MV-4-11 (cell line): ENCODE results near the gene COX10.

Experiments
- DNase-seq: peaks from one replicate; lab custom pipeline; 2025; lab: John Stamatoyannopoulos, UW

COX10 gene

DNA sequence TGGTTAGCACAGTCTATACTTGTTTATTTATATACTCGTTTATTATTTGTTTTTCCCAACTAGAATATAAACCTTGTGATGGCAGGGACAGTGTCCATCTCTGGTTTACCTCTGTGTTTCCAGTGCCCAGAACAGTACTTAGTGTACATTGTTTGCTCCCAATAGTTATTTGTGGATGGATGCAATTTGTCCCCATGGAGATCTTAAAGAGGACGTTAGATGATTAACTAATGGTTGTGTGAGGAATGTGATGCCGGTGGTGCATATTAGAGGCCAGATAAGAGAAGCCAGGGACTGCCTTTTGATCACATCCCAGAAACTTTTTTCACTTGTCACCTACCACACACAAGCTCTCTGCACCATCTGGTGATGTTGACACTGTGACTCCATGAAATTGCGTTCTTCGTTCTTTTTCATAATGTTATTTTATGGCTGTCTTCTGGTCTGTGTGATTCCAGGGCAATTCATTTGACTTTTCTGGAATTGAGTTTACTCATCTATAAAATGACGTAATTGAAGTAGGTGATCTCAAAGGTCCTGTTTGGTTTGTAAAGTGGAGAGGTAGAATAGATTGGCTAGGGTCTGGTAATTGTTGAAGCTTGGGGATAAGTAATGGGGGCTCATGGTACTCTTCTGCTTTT lies 1.2 kb downstream of the COX10 start:
- no peak for DNase-seq

DNA sequence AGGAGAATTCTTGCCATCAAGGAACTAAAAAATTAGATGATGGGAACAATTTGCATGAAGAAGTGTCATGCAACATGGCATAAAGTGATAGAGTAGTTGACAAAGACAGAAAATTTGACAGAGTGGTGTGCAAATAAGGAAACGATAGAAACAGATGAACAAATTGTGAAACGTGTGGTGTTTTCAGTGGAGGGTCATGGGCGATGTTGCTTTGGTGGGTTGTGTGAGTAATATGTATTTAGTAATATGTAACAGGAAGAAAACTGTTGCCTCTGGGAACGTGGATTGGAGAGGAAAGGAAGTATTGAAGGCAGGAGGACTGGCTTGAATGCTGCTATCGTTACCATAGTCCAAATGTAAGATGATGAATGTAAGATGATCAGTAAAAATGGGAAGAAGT lies 3.6 kb downstream of the COX10 start:
- peak; percentile 87 for DNase-seq

DNA sequence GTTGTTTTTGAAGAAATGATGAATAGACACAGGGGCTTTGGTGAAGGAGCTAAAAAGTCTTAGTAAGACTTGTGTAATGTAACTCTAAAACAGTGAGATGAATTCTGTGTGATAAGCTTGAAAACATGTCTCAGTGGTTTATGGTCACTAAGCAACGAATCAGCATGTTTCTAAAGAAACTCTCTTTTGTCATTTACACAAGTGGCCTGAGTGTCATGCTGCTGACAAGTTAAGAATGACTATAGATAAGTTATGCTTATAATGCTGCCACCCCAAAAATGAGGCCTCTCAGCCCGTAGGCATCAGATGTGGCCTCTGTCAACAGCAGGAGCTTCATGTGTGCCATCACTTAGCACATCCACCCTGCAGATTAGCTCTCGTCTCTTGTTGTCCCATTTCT lies 8.7 kb downstream of the COX10 start:
- DNase-seq = no peak

DNA sequence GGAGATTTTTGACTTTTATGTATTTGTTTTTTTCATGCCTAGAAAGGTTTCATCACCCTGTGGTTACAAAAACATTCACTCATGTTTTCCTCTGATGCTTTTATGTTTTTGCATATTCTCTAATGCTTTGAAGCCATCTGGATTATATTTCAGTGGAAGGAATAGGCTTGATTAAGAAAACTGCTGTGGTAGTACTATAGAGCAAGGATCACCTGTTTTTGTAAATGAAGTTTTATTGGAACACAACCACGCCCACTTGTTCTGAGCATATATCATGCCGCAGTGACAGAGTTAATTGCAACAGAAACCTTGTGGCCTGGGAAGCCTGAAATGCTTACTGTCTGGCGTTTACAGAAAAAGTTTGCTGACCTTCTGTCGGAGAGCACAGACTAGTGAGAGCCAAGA lies 11.5 kb downstream of the COX10 start:
- peak; percentile 54 for DNase-seq

DNA sequence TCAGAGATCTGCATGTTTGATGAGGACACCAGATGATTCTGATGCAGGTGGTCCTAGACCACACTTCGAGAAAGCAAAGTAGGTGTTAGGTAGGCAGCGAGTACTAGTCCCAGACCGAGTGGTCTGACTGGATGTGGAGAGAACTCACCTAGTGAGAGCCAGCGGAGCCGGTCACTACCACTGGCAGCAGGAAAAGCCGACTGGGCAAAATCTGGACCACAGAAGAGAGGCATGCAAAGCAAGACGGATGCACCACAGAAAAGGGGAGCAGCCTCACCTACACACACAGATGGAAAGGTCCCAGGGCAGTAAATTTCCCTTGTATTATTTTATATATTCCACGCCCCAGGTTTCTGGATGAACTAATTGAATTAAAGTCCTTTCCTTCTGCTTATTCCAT lies 13.5 kb downstream of the COX10 start:
- no peak for DNase-seq

DNA sequence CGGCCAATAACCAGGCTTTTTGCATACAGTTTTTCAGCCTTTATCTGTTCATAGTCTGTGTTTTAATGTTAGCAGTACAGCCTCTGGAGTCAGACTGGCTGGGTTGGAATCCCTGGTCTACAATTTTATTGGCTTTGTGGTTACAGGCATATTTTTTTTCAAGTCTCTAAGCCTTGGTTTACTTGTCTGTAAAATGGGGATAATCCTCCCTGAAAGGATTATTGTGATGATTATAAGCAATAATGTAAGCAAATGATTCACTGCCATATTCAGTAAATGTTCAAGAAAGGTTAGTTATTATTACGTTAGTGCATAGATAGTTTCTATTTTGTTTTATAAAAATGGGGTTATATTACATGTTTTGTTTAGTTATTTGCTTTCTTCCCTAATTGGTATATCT lies 15.7 kb downstream of the COX10 start:
- no peak for DNase-seq

DNA sequence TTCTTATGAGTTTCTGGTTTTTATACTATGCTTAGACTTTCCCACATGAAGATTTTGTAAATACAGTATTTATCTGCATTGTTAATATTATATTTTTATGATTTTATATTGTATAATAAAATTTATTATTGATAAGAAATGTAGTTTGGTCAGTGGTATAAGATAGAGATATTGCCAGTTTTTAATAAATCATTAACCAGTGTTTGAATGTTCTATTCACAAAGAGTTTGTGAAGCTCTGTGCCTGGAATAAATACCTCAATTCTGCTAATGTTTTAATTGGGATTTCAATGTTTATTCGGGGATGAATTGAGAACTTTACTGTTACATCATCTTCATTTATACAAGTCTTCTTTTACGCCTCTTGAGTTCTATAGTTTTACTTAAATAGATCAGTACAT lies 16.9 kb downstream of the COX10 start:
- no peak for DNase-seq

DNA sequence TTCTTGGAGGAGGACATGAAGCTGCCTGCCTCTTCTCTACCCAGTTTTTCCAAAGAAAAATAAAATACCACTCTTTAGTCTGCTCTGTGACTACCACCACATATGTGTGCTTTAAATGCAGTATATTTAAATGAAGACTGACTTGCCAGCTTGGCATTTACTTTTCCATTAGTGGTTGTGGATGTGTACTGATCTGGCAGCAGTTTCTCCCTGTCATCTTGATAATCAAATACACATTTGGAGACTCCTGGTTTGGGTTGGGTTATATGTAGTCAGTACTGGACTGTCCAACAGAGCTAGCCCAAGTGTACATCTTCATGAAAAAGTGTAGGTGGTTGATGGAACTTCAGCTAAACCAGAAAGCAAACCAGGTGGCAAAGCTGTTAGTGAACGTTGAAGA lies 19.9 kb downstream of the COX10 start:
- DNase-seq = no peak

DNA sequence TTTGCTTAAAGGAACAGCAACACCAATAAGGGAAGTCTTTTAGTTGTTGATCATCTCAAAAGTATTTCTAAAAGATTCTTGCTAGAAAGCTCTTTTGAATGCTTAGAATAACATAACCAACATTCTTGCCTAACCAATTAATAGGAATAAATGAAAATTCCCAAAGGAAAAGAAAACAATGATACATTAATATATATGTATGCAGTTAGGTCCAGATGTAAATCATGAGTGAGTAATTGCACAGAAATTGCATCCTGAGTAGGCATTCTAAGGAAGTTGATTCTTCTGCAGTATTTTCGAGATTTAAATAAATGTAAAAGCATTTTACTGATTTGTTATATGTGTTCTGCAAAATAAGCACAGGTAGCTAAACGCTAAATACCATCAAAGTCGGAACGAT lies 22.1 kb downstream of the COX10 start:
- DNase-seq = no peak

DNA sequence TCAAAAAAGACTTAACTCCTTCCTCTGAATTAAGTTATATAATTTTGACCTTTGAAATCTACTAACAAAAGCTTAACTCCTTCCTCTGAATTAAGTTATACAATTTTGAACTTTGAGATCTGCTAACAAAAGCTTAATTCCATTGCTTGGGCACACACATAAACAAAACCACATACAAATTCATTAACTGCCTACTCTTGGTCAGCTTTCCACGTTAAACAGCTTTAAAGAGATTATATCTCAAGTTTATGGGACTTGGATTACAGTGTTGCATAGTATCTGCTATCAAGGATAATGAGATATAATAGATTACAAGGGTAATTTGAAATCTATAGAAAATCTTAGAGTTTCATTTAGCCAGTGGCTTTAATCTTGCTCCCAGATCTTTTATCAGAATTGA lies 23.5 kb downstream of the COX10 start:
- no peak for DNase-seq

DNA sequence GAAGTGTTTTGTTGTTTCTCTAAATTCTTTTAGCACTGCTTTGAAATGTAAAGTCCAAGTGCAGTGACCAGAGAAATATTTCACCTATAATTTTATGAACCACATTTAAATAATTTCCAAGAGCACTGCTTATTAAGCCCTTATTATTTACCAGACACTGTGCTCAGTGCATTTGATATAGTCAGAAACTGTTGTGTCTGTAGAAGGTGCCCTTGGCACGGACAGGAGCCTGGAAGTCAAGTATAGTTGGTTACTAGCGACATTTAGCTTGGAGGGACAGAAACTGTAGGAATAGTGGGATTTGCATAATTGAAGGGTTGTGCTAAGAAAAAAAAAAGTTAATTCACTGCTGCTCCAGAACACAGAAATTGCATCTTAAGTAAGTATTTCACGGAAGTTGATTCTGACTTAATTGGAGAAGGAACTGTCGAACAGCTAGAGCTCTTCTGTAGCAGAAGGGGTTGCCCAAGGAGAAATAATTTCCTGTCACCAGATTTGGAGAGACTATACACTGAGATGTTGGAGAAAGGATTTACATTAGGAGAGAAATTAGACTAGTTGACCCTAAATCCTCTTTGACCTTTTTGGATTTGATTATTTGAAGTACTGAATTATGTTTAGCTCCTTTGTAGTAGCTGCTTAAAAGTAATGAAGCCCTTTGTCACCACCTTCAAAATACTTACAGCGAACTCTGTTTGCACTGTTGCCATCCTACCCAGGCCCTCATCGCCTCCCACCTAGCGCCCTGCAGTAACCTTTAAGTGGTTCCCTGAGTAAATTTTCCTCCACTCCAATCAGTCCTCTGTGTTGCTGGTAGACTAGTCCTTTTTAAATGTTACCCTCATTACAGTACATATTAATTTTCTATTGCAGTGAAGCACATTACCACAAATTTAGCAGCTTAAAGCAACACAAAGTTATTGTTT lies 25.6 kb downstream of the COX10 start:
- no peak for DNase-seq

DNA sequence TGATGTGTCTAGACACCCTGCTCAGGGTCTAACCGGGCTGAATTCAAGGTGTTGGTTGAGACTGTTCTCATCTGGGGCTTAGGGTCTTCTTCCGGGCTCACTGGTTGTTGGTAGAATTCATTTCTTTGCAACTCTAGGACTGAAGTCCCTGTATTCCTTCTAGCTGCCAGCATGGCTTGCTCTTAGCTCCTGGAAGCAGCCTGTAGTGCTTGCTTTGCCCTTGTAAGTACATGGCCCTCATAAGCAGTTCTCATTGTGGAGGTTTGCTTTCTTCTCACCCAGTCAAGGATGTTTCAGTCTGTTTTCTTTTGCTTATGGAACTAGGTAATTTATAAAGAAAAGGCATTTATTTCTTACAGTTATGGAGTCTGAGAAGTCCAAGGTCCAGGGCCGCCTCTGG lies 26.3 kb downstream of the COX10 start:
- DNase-seq = no peak

DNA sequence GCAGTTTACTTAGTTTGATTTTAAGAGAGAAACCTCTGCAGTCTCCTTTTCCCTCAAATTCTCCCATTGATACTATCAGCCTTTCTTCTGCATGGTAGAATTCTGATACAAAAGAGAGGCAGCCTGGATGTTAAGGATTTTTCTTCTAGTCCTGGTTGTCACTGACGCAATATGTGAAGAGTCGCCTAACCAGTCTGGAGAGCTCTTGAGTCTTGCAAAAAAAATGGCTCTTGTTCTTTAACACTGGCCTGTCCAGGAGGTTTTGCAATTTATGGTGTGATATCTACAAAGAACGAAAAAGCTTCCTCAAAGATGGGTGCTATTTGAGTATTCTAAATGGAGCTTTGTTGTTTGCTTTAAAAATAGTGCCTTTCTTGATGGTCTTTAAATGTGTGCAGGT lies 28.9 kb downstream of the COX10 start:
- peak; percentile 50 for DNase-seq

DNA sequence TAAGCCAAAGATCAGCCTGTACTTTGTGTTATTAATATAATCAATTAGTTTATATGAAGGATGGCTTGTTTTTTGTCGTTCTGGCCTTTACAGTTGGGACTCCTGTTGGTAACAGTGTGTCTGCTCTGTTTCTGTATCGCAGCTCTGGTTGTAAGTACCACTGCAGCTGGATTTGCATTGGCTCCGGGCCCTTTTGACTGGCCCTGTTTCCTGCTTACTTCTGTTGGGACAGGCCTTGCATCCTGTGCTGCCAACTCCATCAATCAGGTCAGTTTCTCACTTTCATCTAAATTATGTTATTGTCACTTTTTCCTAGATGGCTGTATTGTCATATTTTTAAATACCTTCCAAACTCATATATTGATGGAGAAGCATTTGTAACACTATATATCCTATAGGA lies 32.7 kb downstream of the COX10 start:
- DNase-seq = no peak

DNA sequence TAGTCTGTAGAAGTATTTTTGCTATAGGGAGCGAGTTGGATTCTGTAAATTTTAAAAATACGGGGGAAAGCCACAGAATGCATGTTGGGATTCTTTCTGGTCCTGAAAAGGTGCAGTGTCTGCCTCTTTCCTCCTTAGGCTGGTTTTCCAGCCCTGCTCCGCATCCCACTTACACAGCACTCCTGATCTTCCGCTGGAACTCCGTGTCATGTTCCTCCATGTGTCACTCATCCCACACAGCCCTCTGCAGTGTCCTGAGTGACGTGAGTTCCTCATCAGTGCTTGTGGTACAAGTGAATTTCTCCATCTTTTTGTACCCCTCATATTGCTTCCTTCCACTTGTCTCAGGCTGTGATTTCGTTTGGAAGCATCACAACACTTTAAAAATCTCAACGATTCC lies 34.5 kb downstream of the COX10 start:
- DNase-seq = no peak

DNA sequence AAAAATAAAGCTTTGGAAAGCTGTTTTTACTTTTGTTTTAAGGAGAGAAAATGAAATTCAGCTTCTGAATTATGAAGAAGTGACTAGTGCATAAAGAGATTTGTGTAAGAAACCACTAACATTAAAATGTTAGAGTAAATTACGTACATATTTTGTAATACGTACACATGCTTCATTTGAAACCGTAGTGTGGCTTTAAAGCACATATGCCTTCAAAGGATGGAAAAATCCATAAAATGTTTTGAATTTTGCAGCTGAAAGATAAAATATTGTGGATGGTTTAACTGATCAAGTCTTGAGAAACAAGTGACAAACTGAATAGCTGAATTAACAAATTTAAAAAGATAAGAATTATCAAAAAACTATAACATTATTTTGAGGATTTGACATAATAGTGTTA lies 35.4 kb downstream of the COX10 start:
- no peak for DNase-seq

DNA sequence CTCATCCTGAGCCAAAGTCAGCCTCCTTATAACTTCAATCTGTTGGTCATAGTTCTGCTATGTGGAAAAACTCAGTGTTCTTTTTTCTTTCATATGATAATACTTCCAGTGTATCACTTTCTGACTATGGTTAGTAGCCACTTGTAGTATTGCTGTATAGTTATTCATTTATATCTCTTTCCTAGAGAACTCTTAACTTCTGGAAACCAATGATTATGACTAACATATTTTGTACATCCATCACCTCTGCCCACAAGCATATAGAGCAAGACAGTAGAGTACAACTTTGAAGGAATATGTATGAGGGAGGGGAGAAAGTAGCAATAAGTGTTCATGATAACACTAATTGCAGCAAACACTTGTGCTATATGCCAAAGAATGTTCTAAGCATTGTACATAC lies 38.6 kb downstream of the COX10 start:
- no peak for DNase-seq

DNA sequence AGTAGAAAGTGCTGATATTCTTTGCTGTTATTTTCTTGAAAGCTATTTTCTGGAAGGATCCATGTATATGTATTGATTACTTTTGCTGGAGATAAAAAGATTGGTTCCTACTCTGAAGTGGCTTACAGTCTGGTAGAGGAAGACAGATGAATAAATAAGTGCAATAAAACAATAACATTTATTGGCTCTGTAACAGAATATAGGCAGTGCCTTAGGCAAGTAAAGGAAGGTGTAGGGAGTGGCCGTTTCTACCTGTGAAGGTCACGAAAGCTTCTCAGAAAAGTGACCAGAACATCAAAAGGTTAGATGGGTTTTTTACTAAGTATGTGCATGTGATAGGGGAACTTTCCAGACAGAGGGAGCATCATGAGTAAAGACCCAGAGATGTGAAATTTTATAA lies 43.1 kb downstream of the COX10 start:
- no peak for DNase-seq

DNA sequence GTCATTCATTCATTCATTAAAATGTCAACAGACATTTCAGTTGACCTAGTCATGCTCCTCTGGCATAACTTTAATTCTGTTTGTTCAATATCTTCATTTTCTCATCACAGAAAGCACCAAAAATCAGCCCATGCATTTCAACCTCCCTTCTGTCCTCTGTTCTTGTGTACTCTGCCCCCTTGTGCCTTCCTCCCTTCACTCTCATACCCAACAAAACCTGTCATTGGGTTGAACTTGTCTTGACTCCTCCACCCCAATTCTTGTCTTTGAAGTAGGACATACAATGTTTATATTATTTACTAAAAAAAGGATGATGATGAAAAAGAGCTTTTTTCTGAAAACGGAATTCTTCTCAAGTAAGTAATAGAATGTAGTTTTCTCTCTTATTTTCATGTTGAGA lies 43.8 kb downstream of the COX10 start:
- no peak for DNase-seq

DNA sequence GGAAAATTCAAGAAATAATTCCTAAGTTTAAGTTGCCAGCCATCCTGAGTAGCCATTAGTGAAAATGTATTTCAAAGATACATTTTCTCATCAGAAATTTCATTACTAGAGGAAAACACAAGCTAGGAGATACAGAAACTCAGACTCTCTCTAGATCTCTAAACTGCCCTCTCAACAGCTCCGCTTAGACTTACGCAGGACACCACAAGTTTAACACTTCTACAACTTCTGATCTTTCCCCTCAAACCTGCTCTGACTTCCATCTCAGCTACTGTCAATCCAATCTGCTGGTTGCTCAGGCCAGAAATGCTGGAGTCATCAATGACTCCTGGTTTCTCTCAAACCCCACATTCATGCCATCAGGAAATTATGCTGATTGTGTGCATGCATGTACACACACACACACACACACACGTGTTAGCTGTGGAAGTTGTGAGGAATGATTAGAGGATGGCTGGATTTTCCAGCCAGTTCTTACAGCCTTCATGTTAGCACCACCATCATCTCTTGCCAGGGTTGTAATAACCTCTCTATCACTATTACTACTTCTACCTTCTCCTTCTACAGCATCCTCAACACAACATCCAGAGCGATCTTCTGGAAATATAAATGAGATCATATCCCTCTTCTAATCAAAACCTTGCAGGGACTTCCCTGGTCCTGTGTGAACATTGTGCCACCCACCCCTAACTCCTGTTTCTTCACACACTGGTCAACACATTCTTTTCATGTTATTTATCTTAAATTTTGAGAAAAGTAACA lies 47.1 kb downstream of the COX10 start:
- DNase-seq = no peak

DNA sequence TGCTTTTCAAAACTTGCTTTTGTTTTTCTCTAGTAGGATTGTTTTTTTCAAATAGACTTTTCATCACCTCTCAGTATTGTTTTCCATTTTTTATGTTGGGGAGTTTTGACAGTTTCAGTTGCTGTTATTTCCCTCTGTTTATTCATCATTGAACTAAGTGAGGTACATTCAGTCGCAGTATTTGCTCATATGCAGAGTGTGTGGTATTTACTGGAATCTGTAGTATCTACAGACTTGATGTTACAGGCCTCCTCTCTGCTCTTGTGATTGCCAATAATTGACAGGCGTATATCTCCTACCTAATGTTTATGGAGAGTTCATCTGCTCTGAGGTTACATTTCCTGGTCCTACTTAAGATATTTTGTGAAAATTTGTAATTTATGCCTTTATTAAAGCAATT lies 49.6 kb downstream of the COX10 start:
- DNase-seq = no peak

DNA sequence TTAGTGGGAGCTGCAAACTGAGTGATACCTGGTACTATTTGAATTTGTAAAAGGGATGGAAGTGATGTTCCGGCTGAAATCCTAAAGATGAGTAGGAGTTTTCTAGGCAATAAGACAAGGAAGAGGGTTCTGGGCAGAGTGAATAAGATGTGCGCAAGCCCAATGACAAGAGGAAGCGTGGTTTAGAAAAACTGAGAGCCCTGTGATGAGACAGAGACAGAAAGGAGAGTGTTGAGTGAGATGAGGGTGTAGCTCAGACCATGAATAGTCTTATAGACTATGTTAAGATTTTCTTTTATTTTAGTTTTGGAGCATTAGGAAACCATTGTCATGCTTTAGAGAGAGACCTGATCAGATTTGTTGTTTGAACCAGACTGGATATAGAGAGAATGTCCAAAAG lies 50.2 kb downstream of the COX10 start:
- DNase-seq = peak; percentile 12

DNA sequence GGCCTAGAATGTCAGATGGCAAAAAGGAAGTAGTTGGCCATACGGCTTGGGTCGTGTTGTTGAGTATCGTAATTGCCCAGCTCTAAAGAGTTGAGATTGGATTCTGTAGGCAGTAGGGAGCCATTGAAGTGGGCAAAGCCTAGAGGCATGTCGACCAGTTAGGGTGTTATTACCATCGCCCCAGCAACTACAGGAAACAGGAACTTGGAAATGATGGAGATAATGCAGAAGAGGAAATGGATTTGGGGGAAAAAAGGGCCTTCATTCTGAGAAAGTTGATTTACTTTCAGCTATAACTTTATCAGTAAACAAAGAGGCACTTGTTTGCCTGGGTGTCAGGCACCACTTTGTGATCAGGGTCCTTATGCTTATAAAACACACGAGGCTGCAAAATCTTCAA lies 52.6 kb downstream of the COX10 start:
- DNase-seq = peak; percentile 68
